ENCODE results near the gene MUC5AC. TPM values are rescaled to one million over a fixed set of nuclear protein-coding genes. Genes with fewer than 3 reads are reported as not detected.
"Not testable (repeated sequence)": the region's sequence is repeated elsewhere in the genome, so short reads cannot be mapped to it uniquely, and the experiment has no call there.

The MUC5AC gene
- total RNA-seq, 1 experiment from 2014 or later = not detected

GRCh38 chr11:1168721-1169161 is 11.0 kb downstream of the MUC5AC start:
- no peak for DNase-seq (ENCODE audit: low read depth)
- in situ Hi-C loops (cut with HindIII; ENCODE audit: low pct_unique_long_range_greater_than_20kb, low sequenced_read_pairs) = no loop called here

DNA sequence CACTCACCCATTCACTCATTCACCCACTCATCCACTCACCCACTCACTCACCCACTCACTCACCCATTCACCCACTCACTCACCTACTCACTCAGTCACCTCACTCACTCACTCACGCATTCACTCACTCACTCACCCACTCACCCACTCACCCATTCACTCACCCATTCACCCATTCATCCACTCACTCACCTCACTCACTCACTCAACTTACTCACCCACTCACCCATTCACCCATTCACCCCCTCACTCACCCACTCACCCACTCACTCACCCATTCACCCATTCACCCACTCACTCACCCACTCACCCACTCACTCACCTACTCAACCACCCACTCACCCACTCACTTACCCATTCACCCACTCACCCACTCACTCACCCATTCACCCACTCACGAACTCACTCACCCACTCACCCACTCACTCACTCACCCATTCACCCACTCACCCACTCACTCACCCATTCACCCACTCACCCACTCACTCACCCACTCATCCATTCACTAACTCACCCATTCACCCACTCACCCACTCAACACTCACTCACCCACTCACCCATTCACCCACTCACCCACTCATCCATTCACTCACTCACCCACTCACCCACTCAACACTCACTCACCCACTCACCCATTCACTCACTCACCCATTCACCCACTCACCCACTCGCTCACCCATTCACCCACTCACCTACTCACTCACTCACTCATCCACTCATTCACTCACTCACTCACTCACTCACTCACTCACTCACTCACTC is 13.7 kb downstream of the MUC5AC start:
- in situ Hi-C loops (cut with HindIII; ENCODE audit: low pct_unique_long_range_greater_than_20kb, low sequenced_read_pairs) = no loop called here

GRCh38 chr11:1171985-1172728 is 14.4 kb downstream of the MUC5AC start:
- in situ Hi-C loops (cut with HindIII; ENCODE audit: low pct_unique_long_range_greater_than_20kb, low sequenced_read_pairs) = no loop called here
- DNase-seq (ENCODE audit: low read depth) = no peak

More for the DNA sequence above, 13.7 kb downstream of the MUC5AC start:
- DNase-seq (ENCODE audit: low read depth) = no peak

DNA sequence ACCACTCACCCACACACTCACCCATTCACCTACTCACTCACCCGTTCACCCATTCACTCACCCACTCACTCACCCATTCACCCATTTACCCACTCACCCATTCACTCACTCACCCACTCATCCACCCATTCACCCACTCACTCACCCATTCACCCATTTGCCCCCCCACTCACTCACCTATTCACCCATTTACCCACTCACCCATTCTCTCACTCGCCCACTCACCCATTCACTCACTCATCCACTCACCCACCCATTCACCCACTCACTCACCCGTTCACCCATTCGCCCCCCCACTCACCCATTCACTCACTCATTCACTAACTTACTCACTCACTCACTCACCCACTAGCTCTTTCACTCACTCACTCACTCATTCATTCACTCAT is 15.0 kb downstream of the MUC5AC start:
- in situ Hi-C loops (cut with HindIII; ENCODE audit: low pct_unique_long_range_greater_than_20kb, low sequenced_read_pairs) = no loop called here
- DNase-seq (ENCODE audit: low read depth) = no peak

- DNase-seq (ENCODE audit: low read depth); in situ Hi-C loops (cut with HindIII; ENCODE audit: low pct_unique_long_range_greater_than_20kb, low sequenced_read_pairs): not testable (repeated sequence)
Observed at GRCh38 chr11:1173396-1173795, 15.6 kb downstream of the MUC5AC start.

DNA sequence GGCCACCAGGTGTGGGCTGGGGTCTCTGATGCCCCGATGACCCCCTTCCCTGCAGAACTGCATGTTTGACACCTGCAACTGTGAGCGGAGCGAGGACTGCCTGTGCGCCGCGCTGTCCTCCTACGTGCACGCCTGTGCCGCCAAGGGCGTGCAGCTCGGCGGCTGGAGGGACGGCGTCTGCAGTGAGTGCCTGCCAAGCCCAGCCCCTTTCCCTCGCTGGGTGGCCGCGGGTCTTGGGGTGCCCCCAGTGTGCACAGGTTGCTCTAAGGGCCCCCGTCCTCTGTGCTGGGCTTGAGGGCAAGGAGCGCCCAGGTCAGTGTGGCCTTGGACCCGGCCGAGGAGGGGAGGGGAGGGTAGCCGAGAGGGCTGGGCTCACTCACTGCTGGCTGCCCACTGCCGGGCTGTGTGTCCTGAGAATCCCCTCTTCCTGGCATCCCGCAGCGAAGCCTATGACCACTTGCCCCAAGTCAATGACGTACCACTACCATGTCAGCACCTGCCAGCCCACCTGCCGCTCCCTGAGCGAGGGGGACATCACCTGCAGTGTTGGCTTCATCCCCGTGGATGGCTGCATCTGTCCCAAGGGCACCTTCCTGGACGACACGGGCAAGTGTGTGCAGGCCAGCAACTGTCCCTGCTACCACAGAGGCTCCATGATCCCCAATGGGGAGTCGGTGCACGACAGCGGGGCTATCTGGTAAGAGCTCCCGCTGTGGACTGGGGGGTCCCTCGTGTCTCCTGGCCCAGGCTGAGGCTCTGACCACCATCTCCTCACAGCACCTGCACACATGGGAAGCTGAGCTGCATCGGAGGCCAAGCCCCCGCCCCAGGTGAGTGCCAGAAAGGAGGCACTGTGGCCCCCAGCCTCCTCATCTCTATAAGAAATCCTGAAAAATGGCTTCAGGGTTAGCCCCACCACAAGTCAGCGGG is 17.0 kb downstream of the MUC5AC start:
- DNase-seq (ENCODE audit: low read depth) = no peak
- in situ Hi-C loops (cut with HindIII; ENCODE audit: low pct_unique_long_range_greater_than_20kb, low sequenced_read_pairs) = no loop called here

- DNase-seq (ENCODE audit: low read depth) = no peak
- in situ Hi-C loops (cut with HindIII; ENCODE audit: low pct_unique_long_range_greater_than_20kb, low sequenced_read_pairs) = no loop called here
Observed at GRCh38 chr11:1175461-1176223, 17.9 kb downstream of the MUC5AC start.

DNA sequence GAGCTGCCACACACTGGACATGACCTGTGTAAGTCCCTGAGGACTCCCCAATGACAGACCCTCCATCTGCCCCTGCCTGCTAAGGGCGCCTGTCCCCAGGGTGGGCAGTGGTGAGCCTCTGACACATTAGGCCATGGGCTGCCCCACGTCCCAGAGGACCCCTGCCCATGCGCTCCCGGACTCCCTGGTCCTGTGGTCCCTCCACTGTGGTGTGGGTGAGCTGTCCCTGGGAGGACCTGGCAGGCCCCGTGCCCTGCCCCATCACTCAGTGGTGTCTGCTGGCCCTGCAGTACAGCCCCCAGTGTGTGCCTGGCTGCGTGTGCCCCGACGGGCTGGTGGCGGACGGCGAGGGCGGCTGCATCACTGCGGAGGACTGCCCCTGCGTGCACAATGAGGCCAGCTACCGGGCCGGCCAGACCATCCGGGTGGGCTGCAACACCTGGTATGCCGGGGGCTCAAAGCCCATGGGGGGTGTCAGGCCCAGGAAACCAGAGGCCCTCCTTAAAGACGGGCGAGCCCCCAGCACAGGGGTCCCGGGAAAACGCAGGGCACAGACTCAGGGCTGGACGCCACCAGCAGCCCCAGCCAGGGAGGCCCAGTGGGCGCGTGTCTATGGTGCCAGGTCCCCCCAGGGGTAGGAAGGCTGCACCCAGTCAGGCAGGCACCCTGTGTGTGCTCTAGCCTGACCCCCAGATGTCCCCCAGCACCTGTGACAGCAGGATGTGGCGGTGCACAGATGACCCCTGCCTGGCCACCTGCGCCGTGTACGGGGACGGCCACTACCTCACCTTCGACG is 18.7 kb downstream of the MUC5AC start:
- in situ Hi-C loops (cut with HindIII; ENCODE audit: low pct_unique_long_range_greater_than_20kb, low sequenced_read_pairs) = no loop called here
- no peak for DNase-seq (ENCODE audit: low read depth)

DNA sequence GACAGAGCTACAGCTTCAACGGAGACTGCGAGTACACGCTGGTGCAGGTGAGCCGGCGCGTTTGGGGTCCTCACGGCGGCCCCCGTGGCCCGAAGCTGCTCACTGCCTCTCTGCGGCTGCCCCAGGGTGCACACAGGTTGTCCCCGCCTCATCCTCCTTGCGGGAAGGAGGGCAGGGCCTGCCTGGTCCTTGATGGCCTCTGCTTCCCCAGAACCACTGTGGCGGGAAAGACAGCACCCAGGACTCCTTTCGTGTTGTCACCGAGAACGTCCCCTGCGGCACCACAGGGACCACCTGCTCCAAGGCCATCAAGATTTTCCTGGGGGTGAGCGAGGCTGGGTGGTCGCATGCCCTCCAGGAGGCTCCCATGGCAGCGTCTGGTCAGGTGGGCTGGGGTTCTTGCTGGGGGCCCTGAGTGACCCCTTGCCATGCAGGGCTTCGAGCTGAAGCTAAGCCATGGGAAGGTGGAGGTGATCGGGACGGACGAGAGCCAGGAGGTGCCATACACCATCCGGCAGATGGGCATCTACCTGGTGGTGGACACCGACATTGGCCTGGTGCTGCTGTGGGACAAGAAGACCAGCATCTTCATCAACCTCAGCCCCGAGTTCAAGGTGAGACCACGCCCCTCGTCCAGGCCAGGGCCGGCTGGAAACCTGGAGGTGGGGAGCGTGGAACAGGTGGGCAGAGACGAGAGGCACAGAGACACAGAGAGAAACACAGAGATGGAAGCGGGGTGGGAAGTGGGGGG is 19.4 kb downstream of the MUC5AC start:
- no peak for DNase-seq (ENCODE audit: low read depth)
- in situ Hi-C loops (cut with HindIII; ENCODE audit: low pct_unique_long_range_greater_than_20kb, low sequenced_read_pairs) = no loop called here

- in situ Hi-C loops (cut with HindIII; ENCODE audit: low pct_unique_long_range_greater_than_20kb, low sequenced_read_pairs) = no loop called here
- DNase-seq (ENCODE audit: low read depth) = no peak
Observed at GRCh38 chr11:1177771-1178090, 20.0 kb downstream of the MUC5AC start.

GRCh38 chr11:1178201-1178885 is 20.6 kb downstream of the MUC5AC start:
- no peak for DNase-seq (ENCODE audit: low read depth)
- in situ Hi-C loops (cut with HindIII; ENCODE audit: low pct_unique_long_range_greater_than_20kb, low sequenced_read_pairs) = no loop called here

GRCh38 chr11:1178906-1179305 is 21.2 kb downstream of the MUC5AC start:
- in situ Hi-C loops (cut with HindIII; ENCODE audit: low pct_unique_long_range_greater_than_20kb, low sequenced_read_pairs) = no loop called here
- DNase-seq (ENCODE audit: low read depth) = no peak

DNA sequence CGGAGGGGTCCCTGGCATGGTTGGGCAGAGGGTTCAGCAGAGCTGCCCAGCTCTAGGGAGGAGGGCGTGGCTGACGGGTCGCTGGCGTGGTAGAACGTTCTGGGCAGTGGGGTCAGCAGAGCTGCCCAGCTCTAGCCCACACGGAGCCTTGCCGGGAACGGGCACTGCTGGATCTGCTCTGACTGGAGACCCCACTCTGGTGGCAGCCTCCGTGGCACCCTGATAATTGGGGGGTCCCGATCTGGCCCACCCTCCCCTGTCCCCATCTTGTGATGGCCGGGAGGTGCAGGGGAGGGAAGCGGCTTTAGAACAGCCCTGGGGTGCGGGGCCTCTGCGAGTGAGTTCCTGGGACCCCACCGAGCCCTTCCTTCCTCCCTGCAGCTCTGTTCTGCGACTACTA is 21.9 kb downstream of the MUC5AC start:
- no peak for DNase-seq (ENCODE audit: low read depth)
- in situ Hi-C loops (cut with HindIII; ENCODE audit: low pct_unique_long_range_greater_than_20kb, low sequenced_read_pairs) = no loop called here

- no peak for DNase-seq (ENCODE audit: low read depth)
- in situ Hi-C loops (cut with HindIII; ENCODE audit: low pct_unique_long_range_greater_than_20kb, low sequenced_read_pairs) = no loop called here
Observed at GRCh38 chr11:1180171-1180570, 22.4 kb downstream of the MUC5AC start.

GRCh38 chr11:1180947-1181391 is 23.2 kb downstream of the MUC5AC start:
- in situ Hi-C loops (cut with HindIII; ENCODE audit: low pct_unique_long_range_greater_than_20kb, low sequenced_read_pairs) = no loop called here
- DNase-seq (ENCODE audit: low read depth) = no peak

DNA sequence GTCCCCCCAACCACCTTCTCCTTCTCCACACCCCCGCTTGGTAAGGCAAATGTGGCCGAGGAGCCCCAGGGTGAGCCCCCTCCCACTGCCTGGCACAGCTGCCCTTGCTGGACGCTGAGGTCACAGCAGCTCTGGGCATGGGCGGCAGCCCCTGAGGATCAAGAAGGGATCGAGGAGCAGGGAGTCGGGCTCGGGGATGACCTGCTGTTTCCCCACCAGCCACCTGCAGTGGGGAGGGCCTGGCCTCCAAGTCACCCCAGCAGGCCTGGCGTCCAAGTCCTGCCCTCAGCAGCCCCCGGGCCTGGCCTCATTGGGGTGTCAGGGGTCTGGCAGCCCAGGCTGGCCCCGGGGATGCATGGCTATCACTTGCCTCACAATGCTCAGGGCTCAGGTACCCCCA is 23.7 kb downstream of the MUC5AC start:
- in situ Hi-C loops (cut with HindIII; ENCODE audit: low pct_unique_long_range_greater_than_20kb, low sequenced_read_pairs) = no loop called here
- no peak for DNase-seq (ENCODE audit: low read depth)
